ENCODE data around the gene KCNJ10.
A peak's percentile ranks its signal among the peaks of the same experiment; 100 is the strongest.

Gene KCNJ10

DNA sequence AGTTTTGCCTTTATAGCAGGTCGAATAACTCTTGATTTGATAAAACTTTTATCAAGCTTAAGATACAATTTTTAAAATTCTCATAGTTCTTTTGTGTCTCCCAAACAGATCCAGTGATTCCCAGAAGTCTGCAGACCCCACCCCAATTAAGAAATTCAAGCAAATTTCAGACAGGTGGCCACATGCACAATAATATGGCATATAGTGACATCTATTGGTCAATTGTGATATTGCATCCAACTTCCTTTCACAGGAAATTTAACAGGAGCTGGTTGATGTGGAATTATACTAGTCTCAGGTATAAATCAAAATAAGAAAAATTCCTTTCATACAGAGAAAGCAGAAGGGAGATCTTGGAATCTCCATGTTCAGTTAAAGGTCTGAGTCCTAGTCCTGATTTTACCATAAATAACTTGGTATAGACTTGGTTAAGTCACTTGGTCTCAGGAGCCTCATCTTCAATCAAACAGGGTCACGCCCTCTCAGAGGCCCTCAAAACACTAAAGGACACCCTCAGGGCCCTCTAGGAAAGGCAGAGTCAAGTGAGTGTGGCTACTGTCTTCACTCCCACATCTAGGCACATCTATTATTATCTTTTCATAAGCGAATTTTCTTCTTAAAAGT, 62.3 kb downstream of the KCNJ10 start:
- Histone ChIP-seq H3K4me3 (ENCODE audit: low read depth, low read length) (no peak overlapping the region), H3K36me3 (replicated peaks) (no peaks in the 10 kb centered on the region), H3K27me3 (replicated peaks) (peaks cover 5% of the 10 kb centered on the region), H3K27ac (no peak overlapping the region)
- TF ChIP-seq, protein P1, sequence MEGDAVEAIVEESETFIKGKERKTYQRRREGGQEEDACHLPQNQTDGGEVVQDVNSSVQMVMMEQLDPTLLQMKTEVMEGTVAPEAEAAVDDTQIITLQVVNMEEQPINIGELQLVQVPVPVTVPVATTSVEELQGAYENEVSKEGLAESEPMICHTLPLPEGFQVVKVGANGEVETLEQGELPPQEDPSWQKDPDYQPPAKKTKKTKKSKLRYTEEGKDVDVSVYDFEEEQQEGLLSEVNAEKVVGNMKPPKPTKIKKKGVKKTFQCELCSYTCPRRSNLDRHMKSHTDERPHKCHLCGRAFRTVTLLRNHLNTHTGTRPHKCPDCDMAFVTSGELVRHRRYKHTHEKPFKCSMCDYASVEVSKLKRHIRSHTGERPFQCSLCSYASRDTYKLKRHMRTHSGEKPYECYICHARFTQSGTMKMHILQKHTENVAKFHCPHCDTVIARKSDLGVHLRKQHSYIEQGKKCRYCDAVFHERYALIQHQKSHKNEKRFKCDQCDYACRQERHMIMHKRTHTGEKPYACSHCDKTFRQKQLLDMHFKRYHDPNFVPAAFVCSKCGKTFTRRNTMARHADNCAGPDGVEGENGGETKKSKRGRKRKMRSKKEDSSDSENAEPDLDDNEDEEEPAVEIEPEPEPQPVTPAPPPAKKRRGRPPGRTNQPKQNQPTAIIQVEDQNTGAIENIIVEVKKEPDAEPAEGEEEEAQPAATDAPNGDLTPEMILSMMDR (IDR thresholded peaks at IDR 0.05; ENCODE audit: low read depth, low read length, missing control alignments) = peak; percentile 55
- in situ Hi-C loops (cut with HindIII; ENCODE audit: low pct_ligation_motif_present, low sequenced_read_pairs) = no loop called here
- no peak for DNase-seq

- H3K4me3 ChIP-seq (ENCODE audit: low read depth, low read length) = no peak overlapping the region
- peaks cover 5% of the 10 kb centered on the region for H3K27me3 ChIP-seq (replicated peaks)
- in situ Hi-C loops (cut with HindIII; ENCODE audit: low pct_ligation_motif_present, low sequenced_read_pairs) = no loop called here
- peak; percentile 58 for DNase-seq
- H3K36me3 ChIP-seq (replicated peaks) = no peaks in the 10 kb centered on the region
- no peak overlapping the region for H3K27ac ChIP-seq
- TF ChIP-seq, protein P1 (IDR thresholded peaks at IDR 0.05; ENCODE audit: low read depth, low read length, missing control alignments) = peak; percentile 99
Measured at GRCh38 chr1:160006312-160006940, 63.5 kb downstream of the KCNJ10 start.

- DNase-seq = no peak
- Histone ChIP-seq H3K27ac (no peak overlapping the region), H3K27me3 (replicated peaks) (peaks cover 1% of the 10 kb centered on the region), H3K4me3 (ENCODE audit: low read depth, low read length) (no peak overlapping the region), H3K36me3 (replicated peaks) (no peaks in the 10 kb centered on the region)
- TF ChIP-seq, protein P1 (IDR thresholded peaks at IDR 0.05; ENCODE audit: low read depth, low read length, missing control alignments) = no peak
- in situ Hi-C loops (cut with HindIII; ENCODE audit: low pct_ligation_motif_present, low sequenced_read_pairs) = no loop called here
Measured at GRCh38 chr1:160005070-160005469, 64.9 kb downstream of the KCNJ10 start.

- no peaks in the 10 kb centered on the region for H3K27me3 ChIP-seq (replicated peaks)
- DNase-seq = no peak
- no peak overlapping the region for H3K27ac ChIP-seq
- TF ChIP-seq, protein P1 (IDR thresholded peaks at IDR 0.05; ENCODE audit: low read depth, low read length, missing control alignments) = no peak
- in situ Hi-C loops (cut with HindIII; ENCODE audit: low pct_ligation_motif_present, low sequenced_read_pairs) = no loop called here
- no peaks in the 10 kb centered on the region for H3K36me3 ChIP-seq (replicated peaks)
- H3K4me3 ChIP-seq (ENCODE audit: low read depth, low read length) = no peak overlapping the region
Measured at GRCh38 chr1:160004425-160004824, 65.5 kb downstream of the KCNJ10 start.

GRCh38 chr1:160004001-160004400, 66.0 kb downstream of the KCNJ10 start:
- no peak for DNase-seq
- H3K4me3 ChIP-seq (ENCODE audit: low read depth, low read length) = no peak overlapping the region
- TF ChIP-seq, protein P1 (IDR thresholded peaks at IDR 0.05; ENCODE audit: low read depth, low read length, missing control alignments) = no peak
- no peaks in the 10 kb centered on the region for H3K36me3 ChIP-seq (replicated peaks)
- H3K27ac ChIP-seq = no peak overlapping the region
- no peaks in the 10 kb centered on the region for H3K27me3 ChIP-seq (replicated peaks)
- in situ Hi-C loops (cut with HindIII; ENCODE audit: low pct_ligation_motif_present, low sequenced_read_pairs) = no loop called here
